Esophagus squamous epithelium (tissue), 5 donors: ENCODE results near the gene VPS35. TPM values are rescaled to one million over a fixed set of nuclear protein-coding genes. Genes with fewer than 3 reads are reported as not detected.
A peak's percentile ranks its signal among the peaks of the same experiment; 100 is the strongest.

ENCODE experiments used
- DNase-seq: peaks from one replicate; lab custom pipeline; 2025; lab: John Stamatoyannopoulos, UW
- H3K27ac ChIP-seq, 4 donors: fragments of 200-600 bp; sonication (generic); one replicate each; pipeline ENCODE4 v1.5.1; 2016 to 2019; ENCODE audit warnings: mild to moderate bottlenecking in 1 of 4
- H3K27me3 ChIP-seq, 4 donors: fragments of 200-600 bp; sonication (generic); 1 replicate in 3 of 4; 2 replicates in 1 of 4; pipeline versions ENCODE4 v1.5.1 to v1.6.0; 2017 to 2021; ENCODE audit warnings: antibody characterized with exemption in 1 of 4
- H3K36me3 ChIP-seq, 3 donors: fragments of 200-600 bp; sonication (generic); one replicate each; pipeline ENCODE4 v1.5.1; 2016 to 2019
- H3K4me1 ChIP-seq, 3 donors: fragments of 200-600 bp; sonication (generic); one replicate each; pipeline ENCODE4 v1.5.1; 2017 to 2019
- H3K4me3 ChIP-seq, 4 donors: fragments of 200-600 bp; sonication (generic); 1 replicate in 3 of 4; 2 replicates in 1 of 4; pipeline ENCODE4 v1.5.1; 2016 to 2019; ENCODE audit warnings: mild to moderate bottlenecking in 2 of 4, moderate library complexity in 1 of 4
- H3K9me3 ChIP-seq, 3 donors: fragments of 200-600 bp; sonication (generic); one replicate each; pipeline ENCODE4 v1.5.1; 2016 to 2019
- POLR2A ChIP-seq, 4 donors: fragments of 450-650 bp; IDR thresholded peaks; one replicate each; pipeline ENCODE4 v1.6.1; 2017; ENCODE audit warnings: antibody characterized with exemption in 4 of 4, mild to moderate bottlenecking in 4 of 4, moderate library complexity in 3 of 4
- WGBS, 2 donors: methylation state at CpG; one replicate each; pipeline ENCODE4 v1.1.5; 2018; 5-methylcytosine and 5-hydroxymethylcytosine counted together
- intact Hi-C: fragments of 100-400 bp; cut with DNase I; formaldehyde crosslinking; loops from one replicate; pipeline ENCODE4 v1.15.0; 2022
- total RNA-seq, 4 donors: library from RNA; depleted of rRNA; stranded (reverse); fragments of >200 nt; gene quantifications; one replicate each; pipeline ENCODE4 v1.1.0, GENCODE V29; 2016
- TF ChIP-seq, protein P1 (sequence below), 6 experiments: fragments of 450-650 bp in 4 of 6; fragments of 200-600 bp in 2 of 6; sonication (generic) in 2 of 6; IDR thresholded peaks; one replicate each; pipeline ENCODE4 v1.5.1; 2016 to 2019; ENCODE audit warnings: antibody characterized with exemption in 6 of 6, mild to moderate bottlenecking in 4 of 6, moderate library complexity in 4 of 6
- donor health status: DM: yes; HTN: yes; CAD: no.

VPS35 gene
- total RNA-seq, 4 donors from 2014 or later: 34.0 to 129 (median 88.0) TPM

DNA sequence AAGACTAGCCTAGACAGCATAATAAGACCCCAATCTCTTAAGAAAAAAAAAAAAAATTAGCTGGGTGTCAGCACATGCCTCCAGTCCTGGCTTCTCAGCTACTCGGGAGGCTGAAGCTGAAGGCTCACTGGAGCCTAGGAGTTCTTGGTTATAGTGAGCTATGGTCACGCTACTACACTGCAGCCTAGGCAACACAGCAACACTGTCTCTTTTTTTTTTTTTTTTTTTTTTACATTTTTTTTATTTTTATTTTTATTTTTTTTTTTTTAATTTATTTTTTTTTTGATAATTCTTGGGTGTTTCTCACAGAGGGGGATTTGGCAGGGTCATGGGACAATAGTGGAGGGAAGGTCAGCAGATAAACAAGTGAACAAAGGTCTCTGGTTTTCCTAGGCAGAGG, 4.6 kb upstream of the VPS35 start:
- no peaks in the 10 kb centered on the region for H3K9me3 ChIP-seq
- no peak for TF ChIP-seq POLR2A (IDR thresholded peaks at IDR 0.05)
- TF ChIP-seq, protein P1, sequence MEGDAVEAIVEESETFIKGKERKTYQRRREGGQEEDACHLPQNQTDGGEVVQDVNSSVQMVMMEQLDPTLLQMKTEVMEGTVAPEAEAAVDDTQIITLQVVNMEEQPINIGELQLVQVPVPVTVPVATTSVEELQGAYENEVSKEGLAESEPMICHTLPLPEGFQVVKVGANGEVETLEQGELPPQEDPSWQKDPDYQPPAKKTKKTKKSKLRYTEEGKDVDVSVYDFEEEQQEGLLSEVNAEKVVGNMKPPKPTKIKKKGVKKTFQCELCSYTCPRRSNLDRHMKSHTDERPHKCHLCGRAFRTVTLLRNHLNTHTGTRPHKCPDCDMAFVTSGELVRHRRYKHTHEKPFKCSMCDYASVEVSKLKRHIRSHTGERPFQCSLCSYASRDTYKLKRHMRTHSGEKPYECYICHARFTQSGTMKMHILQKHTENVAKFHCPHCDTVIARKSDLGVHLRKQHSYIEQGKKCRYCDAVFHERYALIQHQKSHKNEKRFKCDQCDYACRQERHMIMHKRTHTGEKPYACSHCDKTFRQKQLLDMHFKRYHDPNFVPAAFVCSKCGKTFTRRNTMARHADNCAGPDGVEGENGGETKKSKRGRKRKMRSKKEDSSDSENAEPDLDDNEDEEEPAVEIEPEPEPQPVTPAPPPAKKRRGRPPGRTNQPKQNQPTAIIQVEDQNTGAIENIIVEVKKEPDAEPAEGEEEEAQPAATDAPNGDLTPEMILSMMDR (IDR thresholded peaks at IDR 0.05): no peak
- DNase-seq: no peak
- 92 to 100% methylated on average over 2 of the region's 2 CpGs for WGBS, 2 donors
- intact Hi-C loops: no loop called here
- H3K4me1 ChIP-seq: peaks cover 0 to 18% (median 16%) of the 10 kb centered on the region in 3 donors
- H3K27ac ChIP-seq: no peak overlapping the region
- no peaks in the 10 kb centered on the region for H3K27me3 ChIP-seq
- H3K4me3 ChIP-seq: no peak overlapping the region
- peaks cover 0 to 4% (median 0%) of the 10 kb centered on the region in 3 donors for H3K36me3 ChIP-seq

DNA sequence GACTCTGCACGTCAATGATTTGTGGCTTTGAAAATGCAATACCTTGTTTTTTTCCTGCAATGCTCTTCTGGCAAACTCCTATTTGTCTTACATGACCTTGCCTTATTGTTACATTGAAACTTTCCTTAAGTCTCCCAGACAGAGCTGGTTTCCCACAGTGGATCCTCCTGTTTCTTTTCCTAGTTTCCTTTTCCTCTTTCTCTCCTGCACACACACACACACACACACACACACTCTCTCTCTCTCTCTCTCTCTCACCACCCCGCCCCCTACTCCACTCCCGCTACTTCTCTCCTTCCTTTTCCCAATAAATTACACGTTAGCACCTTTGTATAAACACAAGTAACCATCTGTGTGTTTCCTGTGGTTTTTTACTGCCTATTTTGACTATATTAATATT, 2.7 kb upstream of the VPS35 start:
- no peak for TF ChIP-seq POLR2A (IDR thresholded peaks at IDR 0.05)
- TF ChIP-seq, protein P1 (IDR thresholded peaks at IDR 0.05): no peak
- intact Hi-C loops: no loop called here
- Histone ChIP-seq H3K4me3 (no peak overlapping the region), H3K27ac (no peak overlapping the region), H3K4me1 (peaks cover 7 to 33% (median 23%) of the 10 kb centered on the region in 3 donors), H3K9me3 (no peaks in the 10 kb centered on the region), H3K27me3 (no peaks in the 10 kb centered on the region), H3K36me3 (peaks cover 0 to 1% (median 0%) of the 10 kb centered on the region in 3 donors)
- 63 to 70% methylated on average over 4 of the region's 4 CpGs for WGBS, 2 donors
- DNase-seq: no peak

DNA sequence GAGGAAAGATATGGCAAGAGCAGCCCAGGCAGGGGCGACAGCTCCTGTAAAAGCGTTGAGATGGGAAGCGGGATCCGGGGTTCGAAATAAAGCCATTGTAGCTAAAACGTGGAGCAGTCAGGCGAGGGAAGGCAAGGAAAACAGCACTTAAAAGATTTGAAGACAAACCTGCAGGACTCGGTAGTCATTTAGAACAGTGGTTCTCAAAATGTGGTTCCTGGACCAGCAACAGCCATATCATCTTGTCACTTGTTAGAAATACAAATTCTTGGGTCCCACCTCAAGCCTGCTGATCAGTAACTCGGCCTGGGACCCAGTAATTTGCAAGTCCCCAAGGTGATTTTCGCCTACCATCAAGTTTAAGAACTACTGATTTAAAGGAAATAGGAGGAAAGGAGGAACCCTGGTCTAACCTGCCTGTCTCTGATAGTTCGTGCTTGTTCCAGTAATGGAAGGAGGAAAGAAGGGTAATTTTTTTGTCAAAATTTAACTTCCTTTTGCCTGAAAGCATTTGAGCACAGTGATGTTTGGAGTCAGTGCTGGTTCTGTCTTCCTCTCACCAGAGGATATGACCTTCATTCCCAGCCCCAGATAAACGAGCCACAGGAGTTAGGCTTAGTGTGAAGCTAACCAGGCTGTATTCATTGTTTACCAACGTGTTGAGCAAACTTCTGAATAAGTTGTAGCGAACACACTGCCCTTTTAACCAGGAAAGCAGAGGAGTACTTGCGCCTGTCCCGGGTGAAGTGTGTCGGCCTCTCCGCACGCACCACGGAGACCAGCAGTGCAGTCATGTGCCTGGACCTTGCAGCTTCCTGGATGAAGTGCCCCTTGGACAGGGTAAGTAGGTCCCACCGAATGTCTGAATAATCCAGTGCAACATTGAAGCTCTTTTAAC, 1.6 kb upstream of the VPS35 start:
- DNase-seq: no peak
- peak overlapping the region; percentile 83 to 94 (median 88) for H3K4me3 ChIP-seq
- no peaks in the 10 kb centered on the region for H3K27me3 ChIP-seq
- 17 to 20% methylated on average over 20 to 21 of the region's 21 CpGs for WGBS, 2 donors
- no peak for TF ChIP-seq POLR2A (IDR thresholded peaks at IDR 0.05)
- TF ChIP-seq, protein P1 (IDR thresholded peaks at IDR 0.05): no peak
- peaks cover 7 to 45% (median 23%) of the 10 kb centered on the region in 3 donors for H3K4me1 ChIP-seq
- intact Hi-C loops: no loop called here
- H3K36me3 ChIP-seq: no peaks in the 10 kb centered on the region
- H3K9me3 ChIP-seq: no peaks in the 10 kb centered on the region
- peak overlapping the region; percentile 93 to 98 (median 96) for H3K27ac ChIP-seq

DNA sequence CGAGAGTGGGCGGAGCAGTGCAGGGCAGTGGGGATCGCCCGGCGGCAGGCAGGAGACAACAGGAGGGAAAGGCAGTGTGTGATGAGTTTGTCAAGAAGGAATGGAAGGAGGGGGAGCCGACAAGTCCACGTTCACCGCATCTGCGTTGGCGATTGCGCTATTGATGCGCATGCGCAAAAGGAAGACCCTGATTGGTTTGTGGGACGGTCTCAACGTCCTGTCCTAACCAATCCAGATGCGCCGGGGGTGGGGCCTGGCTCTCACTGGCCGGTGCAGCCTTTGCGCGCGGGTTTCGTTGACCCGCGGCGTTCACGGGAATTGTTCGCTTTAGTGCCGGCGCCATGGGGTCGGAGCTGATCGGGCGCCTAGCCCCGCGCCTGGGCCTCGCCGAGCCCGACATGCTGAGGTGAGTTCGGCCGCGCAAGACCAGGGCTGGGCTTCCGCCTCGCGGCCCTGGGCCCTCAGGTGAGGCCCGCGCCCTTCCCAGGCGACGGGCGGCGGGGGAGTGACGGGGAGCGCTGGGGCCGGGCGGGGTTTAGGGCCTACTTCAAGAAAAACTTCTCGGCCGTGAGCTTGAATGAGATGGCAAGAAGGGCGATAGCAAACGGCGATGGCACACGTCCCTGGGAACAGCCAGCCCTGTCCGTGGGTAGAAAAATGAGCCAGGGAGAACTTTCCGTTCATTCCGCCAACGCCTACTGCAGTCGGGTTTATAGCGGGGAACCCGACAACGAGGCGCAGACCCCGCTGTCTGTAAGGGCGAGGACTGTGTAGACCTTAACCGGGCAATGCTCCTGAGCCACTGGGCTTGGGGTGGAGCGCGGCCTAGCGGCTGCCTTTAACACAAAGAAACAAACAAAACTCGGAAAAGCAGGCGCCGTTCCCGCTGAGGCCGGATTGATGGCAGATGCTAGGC, 645 bp upstream of the VPS35 start, which contains the start of gene ORC6:
Gene ORC6 (plus strand): TSS at position 295 of the 916 bp plus-strand sequence. CDS start 47 bp downstream, at position 342.
- intact Hi-C loops: loop anchor here (5.0 kb wide), 1 partner anchor 143 kb away; the partner anchor contains the start of gene C16orf87
- 0 to 1% methylated on average over 7 to 24 of the region's 79 CpGs for WGBS, 2 donors
- TF ChIP-seq POLR2A (IDR thresholded peaks at IDR 0.05): peak in 1 of 4 donors; percentile 19
- TF ChIP-seq, protein P1 (IDR thresholded peaks at IDR 0.05): peak in 2 of 6 experiments; percentile 12 to 50
- no peaks in the 10 kb centered on the region for H3K27me3 ChIP-seq
- H3K4me3 ChIP-seq: peak within 1 kb of the TSS; percentile 83 to 94 (median 88)
- no peaks in the 10 kb centered on the region for H3K36me3 ChIP-seq
- no peaks in the 10 kb centered on the region for H3K9me3 ChIP-seq
- H3K4me1 ChIP-seq: peaks cover 7 to 52% (median 23%) of the 10 kb centered on the region in 3 donors
- H3K27ac ChIP-seq: peak within 1 kb of the TSS; percentile 93 to 98 (median 96)
- DNase-seq: peak; percentile 94
